Measurements from ENCODE around the gene AGAP2. TPM values are rescaled to one million over a fixed set of nuclear protein-coding genes. Genes with fewer than 3 reads are reported as not detected.

The AGAP2 gene
- total and polyA plus RNA-seq, 2 of the 13 experiments (the other 11 are each of a cell fraction or from before 2014, with no cell fraction given) = 0.38 to 0.45 TPM

DNA sequence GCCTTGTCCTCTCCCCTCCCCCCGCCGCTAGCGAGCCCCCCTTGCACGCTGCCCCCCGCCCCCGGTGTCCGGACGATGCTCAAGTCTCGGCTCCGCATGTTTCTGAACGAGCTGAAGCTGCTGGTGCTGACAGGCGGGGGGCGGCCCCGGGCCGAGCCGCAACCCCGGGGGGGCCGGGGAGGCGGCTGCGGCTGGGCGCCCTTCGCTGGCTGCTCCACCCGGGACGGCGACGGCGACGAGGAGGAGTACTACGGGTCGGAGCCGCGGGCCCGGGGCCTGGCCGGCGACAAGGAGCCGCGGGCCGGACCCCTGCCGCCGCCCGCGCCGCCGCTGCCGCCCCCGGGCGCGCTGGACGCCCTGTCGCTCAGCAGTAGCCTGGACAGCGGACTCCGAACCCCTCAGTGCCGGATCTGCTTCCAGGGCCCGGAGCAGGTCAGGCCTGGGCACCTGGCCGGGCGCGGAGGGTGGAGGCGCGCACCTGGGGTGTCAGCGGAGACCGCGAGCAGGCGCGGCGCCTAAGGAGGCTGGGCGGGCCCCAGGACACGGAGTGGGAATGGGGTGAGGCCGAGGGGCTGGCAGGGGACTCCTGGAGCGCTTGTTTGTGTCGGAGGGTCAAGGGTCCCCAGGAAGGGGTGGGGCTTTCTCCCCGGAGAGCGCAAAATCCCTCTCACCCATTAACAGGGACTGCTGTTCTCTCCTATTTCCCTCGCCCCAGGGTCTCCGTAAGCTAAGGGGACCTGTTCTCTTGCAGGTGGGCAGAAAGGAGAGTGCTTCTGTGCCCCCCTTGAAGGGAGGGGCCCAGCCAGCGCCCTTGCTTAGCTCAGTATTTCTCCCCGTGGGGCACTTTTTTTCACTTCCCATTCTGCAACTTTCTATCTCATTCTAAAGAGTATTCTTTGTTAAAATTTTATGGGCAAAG, 17.2 kb upstream of the AGAP2 start (continued):
- TF ChIP-seq, protein P1, sequence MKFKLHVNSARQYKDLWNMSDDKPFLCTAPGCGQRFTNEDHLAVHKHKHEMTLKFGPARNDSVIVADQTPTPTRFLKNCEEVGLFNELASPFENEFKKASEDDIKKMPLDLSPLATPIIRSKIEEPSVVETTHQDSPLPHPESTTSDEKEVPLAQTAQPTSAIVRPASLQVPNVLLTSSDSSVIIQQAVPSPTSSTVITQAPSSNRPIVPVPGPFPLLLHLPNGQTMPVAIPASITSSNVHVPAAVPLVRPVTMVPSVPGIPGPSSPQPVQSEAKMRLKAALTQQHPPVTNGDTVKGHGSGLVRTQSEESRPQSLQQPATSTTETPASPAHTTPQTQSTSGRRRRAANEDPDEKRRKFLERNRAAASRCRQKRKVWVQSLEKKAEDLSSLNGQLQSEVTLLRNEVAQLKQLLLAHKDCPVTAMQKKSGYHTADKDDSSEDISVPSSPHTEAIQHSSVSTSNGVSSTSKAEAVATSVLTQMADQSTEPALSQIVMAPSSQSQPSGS (CRISPR knock-in tag; IDR thresholded peaks at IDR 0.05) = no peak
- TF ChIP-seq KLF16 (CRISPR knock-in tag; IDR thresholded peaks at IDR 0.05) (0 out of 4 replicates have a peak, but pooled peaks of 1 of the 2 experiments have one; percentile 25), ZSCAN9 (CRISPR knock-in tag; IDR thresholded peaks at IDR 0.05; ENCODE audit: borderline replicate concordance) (peak; percentile 58; the same call in 1 of the 2 replicates), ZNF160 (CRISPR knock-in tag; IDR thresholded peaks at IDR 0.05) (0 out of 2 replicates have a peak, but pooled peaks have one; percentile 28), ZNF792 (CRISPR knock-in tag; IDR thresholded peaks at IDR 0.05) (no peak), SP4 (CRISPR knock-in tag; IDR thresholded peaks at IDR 0.05) (peak; percentile 38; the same call in 1 of the 2 replicates), SP5 (CRISPR knock-in tag; IDR thresholded peaks at IDR 0.05; ENCODE audit: borderline replicate concordance, low read depth) (peak; percentile 56; the same call in 1 of the 2 replicates), NFKBIZ (CRISPR knock-in tag; IDR thresholded peaks at IDR 0.05) (peak; percentile 51; the same call in 1 of the 2 replicates), AHR (CRISPR knock-in tag; IDR thresholded peaks at IDR 0.05) (peak; percentile 41; the same call in 1 of the 2 replicates)
- TF ChIP-seq, protein P2, sequence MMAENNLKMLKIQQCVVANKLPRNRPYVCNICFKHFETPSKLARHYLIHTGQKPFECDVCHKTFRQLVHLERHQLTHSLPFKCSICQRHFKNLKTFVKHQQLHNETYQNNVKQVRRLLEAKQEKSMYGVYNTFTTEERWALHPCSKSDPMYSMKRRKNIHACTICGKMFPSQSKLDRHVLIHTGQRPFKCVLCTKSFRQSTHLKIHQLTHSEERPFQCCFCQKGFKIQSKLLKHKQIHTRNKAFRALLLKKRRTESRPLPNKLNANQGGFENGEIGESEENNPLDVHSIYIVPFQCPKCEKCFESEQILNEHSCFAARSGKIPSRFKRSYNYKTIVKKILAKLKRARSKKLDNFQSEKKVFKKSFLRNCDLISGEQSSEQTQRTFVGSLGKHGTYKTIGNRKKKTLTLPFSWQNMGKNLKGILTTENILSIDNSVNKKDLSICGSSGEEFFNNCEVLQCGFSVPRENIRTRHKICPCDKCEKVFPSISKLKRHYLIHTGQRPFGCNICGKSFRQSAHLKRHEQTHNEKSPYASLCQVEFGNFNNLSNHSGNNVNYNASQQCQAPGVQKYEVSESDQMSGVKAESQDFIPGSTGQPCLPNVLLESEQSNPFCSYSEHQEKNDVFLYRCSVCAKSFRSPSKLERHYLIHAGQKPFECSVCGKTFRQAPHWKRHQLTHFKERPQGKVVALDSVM (CRISPR knock-in tag; IDR thresholded peaks at IDR 0.05) = peak; percentile 42; the same call in 1 of the 2 replicates
- TF ChIP-seq, protein P3, sequence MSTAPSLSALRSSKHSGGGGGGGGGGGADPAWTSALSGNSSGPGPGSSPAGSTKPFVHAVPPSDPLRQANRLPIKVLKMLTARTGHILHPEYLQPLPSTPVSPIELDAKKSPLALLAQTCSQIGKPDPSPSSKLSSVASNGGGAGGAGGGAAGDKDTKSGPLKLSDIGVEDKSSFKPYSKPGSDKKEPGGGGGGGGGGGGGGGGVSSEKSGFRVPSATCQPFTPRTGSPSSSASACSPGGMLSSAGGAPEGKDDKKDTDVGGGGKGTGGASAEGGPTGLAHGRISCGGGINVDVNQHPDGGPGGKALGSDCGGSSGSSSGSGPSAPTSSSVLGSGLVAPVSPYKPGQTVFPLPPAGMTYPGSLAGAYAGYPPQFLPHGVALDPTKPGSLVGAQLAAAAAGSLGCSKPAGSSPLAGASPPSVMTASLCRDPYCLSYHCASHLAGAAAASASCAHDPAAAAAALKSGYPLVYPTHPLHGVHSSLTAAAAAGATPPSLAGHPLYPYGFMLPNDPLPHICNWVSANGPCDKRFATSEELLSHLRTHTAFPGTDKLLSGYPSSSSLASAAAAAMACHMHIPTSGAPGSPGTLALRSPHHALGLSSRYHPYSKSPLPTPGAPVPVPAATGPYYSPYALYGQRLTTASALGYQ (CRISPR knock-in tag; IDR thresholded peaks at IDR 0.05) = peak; percentile 54; the same call in 1 of the 2 replicates
- TF ChIP-seq, protein P4, sequence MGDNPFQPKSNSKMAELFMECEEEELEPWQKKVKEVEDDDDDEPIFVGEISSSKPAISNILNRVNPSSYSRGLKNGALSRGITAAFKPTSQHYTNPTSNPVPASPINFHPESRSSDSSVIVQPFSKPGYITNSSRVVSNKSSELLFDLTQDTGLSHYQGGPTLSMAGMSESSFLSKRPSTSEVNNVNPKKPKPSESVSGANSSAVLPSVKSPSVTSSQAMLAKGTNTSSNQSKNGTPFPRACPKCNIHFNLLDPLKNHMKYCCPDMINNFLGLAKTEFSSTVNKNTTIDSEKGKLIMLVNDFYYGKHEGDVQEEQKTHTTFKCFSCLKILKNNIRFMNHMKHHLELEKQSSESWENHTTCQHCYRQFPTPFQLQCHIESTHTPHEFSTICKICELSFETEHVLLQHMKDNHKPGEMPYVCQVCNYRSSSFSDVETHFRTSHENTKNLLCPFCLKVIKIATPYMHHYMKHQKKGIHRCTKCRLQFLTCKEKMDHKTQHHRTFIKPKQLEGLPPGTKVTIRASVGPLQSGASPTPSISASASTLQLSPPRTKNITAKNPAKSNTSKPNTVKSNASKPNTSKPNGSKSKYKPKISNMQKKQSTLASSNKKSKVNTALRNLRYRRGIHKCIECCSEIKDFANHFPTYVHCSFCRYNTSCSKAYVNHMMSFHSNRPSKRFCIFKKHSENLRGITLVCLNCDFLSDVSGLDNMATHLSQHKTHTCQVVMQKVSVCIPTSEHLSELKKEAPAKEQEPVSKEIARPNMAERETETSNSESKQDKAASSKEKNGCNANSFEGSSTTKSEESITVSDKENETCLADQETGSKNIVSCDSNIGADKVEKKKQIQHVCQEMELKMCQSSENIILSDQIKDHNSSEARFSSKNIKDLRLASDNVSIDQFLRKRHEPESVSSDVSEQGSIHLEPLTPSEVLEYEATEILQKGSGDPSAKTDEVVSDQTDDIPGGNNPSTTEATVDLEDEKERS (CRISPR knock-in tag; IDR thresholded peaks at IDR 0.05) = no peak
- TF ChIP-seq, protein P5, sequence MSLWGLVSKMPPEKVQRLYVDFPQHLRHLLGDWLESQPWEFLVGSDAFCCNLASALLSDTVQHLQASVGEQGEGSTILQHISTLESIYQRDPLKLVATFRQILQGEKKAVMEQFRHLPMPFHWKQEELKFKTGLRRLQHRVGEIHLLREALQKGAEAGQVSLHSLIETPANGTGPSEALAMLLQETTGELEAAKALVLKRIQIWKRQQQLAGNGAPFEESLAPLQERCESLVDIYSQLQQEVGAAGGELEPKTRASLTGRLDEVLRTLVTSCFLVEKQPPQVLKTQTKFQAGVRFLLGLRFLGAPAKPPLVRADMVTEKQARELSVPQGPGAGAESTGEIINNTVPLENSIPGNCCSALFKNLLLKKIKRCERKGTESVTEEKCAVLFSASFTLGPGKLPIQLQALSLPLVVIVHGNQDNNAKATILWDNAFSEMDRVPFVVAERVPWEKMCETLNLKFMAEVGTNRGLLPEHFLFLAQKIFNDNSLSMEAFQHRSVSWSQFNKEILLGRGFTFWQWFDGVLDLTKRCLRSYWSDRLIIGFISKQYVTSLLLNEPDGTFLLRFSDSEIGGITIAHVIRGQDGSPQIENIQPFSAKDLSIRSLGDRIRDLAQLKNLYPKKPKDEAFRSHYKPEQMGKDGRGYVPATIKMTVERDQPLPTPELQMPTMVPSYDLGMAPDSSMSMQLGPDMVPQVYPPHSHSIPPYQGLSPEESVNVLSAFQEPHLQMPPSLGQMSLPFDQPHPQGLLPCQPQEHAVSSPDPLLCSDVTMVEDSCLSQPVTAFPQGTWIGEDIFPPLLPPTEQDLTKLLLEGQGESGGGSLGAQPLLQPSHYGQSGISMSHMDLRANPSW (CRISPR knock-in tag; IDR thresholded peaks at IDR 0.05; ENCODE audit: borderline replicate concordance) = no peak
- TF ChIP-seq, protein P6, sequence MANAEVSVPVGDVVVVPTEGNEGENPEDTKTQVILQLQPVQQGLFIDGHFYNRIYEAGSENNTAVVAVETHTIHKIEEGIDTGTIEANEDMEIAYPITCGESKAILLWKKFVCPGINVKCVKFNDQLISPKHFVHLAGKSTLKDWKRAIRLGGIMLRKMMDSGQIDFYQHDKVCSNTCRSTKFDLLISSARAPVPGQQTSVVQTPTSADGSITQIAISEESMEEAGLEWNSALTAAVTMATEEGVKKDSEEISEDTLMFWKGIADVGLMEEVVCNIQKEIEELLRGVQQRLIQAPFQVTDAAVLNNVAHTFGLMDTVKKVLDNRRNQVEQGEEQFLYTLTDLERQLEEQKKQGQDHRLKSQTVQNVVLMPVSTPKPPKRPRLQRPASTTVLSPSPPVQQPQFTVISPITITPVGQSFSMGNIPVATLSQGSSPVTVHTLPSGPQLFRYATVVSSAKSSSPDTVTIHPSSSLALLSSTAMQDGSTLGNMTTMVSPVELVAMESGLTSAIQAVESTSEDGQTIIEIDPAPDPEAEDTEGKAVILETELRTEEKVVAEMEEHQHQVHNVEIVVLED (CRISPR knock-in tag; IDR thresholded peaks at IDR 0.05; ENCODE audit: borderline replicate concordance) = no peak; the same call in 1 of the 2 replicates
